HFF-Myc (cell line): Measurements from ENCODE around the gene HLA-E.
A peak's percentile ranks its signal among the peaks of the same experiment; 100 is the strongest.
"Not testable (repeated sequence)": the region's sequence is repeated elsewhere in the genome, so short reads cannot be mapped to it uniquely, and the experiment has no call there.

Source experiments
- DNase-seq: peaks from one replicate; pipeline ENCODE4 v3.0.0-alpha.2; 2011; ENCODE audit warnings: low read depth; ENCODE audit errors: extremely low read depth
- H3K4me3 ChIP-seq: replicated peaks from 2 replicates; pipeline ENCODE4 v1.5.1; 2011; ENCODE audit warnings: low read depth, mild to moderate bottlenecking, control low read depth, low read length
- CTCF ChIP-seq: IDR thresholded peaks from 2 replicates; pipeline ENCODE4 v1.5.1; 2012; ENCODE audit warnings: mild to moderate bottlenecking, low read depth, low read length, control low read depth; ENCODE audit errors: missing control alignments

The HLA-E gene

DNA sequence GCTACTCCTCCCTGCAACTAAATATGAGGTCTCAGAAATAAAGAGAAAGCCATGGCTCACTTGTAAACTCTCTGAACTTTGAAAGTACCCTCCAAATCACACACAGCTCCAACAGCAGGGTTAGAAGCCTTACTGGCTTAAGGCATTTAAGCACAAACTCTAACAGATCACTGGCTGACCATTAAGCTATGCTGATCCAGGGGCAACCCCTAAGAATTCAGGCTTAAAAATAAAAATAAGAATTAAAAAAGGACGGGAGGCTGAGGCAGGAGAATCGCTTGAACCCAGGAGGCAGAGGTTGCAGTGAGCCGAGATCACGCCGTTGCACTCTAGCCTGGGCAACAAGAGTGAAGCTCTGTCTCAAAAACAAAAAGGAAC is 21.8 kb downstream of the HLA-E start:
- H3K4me3 ChIP-seq: no peak overlapping the region
- no peak for DNase-seq
- no peak for TF ChIP-seq CTCF

- no peak for DNase-seq
- no peak overlapping the region for H3K4me3 ChIP-seq
- TF ChIP-seq CTCF: no peak
Observed at GRCh38 chr6:30513451-30513850, 24.1 kb downstream of the HLA-E start.

DNA sequence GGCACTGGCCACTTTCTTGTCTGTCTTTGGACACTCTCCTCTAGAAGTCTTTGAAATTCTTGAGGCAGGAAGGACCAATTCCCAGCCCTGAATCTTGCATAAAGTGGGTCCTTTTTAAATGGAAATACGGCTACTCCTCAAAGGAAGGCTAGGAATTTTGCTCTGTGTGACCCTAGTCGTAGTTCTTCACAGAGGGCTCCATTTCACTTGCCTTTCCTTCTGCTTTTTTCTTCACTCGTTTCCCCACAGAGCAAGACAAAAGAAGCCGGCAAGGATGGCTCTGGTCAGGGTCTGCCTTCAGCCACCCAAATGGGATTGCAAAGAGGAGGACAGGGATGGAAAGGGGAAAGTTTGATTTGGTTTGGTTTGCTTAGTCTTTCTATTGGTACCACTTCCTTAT is 25.8 kb downstream of the HLA-E start:
- no peak for DNase-seq
- no peak overlapping the region for H3K4me3 ChIP-seq
- no peak for TF ChIP-seq CTCF

DNA sequence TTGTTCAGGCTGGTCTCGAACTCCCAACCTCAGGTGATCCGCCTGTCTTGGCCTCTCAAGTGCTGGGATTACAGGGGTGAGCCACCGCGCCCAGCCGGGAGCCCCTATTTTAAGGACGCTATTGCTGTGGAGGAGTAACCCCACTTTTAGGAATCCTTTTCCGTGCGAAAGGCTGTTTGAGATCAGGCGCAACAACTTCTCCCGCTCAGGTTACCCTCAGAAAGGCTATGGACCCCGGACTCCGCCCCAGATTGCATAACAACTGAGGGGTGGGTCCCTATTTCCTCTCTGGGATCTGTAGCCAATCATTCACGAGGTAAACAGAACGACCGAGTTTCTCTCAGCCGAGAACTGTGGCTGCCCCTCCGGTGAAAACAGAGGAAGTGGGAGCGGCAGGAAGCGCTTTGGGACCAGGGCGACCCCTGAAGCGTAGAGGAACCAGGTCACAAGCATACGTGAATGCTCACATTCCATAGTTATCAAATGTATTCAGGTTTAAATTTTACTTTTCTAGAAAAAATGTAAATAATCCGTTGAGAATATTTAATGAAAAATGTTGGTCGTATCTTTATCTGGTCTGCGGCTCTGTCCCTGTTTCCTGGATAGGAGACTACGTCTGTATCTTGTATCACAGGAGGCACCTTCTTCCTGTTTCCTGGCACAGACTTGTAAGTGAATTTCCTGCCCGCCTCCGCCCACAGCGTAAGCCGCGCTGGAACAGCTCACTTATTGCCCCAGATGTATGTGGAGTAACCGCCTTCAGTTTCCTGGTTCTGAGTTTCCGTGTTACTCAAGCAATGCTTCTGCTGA is 26.8 kb downstream of the HLA-E start:
- TF ChIP-seq CTCF: no peak
- peak overlapping the region; percentile 36 for H3K4me3 ChIP-seq
- DNase-seq: peak; percentile 83

- peak overlapping the region; percentile 36 for H3K4me3 ChIP-seq
- DNase-seq: not testable (repeated sequence)
Observed at GRCh38 chr6:30516754-30517076, 27.4 kb downstream of the HLA-E start.

GRCh38 chr6:30517767-30518504 is 28.6 kb downstream of the HLA-E start:
- H3K4me3 ChIP-seq, DNase-seq: not testable (repeated sequence)

DNA sequence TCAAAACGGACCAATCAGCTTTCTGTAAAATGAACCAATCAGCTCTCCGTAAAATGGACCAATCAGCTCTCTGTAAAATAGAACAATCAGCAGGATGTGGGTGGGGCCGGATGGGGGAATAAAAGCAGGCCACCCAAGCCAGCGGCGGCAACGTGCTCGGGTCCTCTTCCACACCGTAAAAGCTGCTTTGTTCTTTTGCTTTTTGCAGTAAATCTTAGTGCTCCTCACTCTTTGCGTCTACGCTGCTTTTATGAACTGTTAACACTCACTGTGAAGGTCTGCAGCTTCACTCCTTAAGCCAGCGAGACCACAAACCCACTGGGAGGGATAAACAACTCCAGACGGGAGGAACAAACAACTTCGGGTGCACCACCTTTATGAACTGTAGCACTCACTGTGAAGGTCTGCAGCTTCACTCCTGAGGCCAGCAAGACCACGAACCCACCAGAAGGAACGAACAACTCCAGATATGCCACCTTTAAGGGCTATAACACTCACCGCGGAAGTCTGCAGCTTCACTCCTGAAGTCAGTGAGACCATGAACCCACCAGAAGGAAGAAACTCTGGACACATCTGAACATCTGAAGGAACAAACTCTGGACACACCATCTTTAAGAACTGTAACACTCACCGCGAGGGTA is 29.3 kb downstream of the HLA-E start:
- H3K4me3 ChIP-seq, DNase-seq: not testable (repeated sequence)

GRCh38 chr6:30520522-30520921 is 31.2 kb downstream of the HLA-E start:
- TF ChIP-seq CTCF: no peak
- no peak overlapping the region for H3K4me3 ChIP-seq
- no peak for DNase-seq

DNA sequence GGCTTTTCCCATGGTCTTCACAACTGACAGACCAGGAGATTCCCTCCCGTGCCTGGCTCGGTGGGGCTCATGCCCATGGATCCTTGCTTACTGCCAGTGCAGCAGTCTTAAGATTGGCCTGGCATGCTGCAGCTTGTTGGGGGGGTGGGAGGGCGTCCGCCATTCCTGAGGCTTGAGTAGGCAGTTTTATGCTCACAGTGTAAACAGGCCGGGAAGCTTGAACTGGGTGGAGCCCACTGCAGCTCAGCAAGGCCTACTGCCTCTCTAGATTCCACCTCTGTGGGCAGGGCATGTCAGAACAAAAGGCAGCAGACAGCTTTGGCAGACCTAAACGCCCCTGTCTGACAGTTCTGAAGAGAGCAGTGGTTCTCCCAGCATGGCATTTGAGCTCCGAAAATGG is 31.8 kb downstream of the HLA-E start:
- not testable (repeated sequence) for DNase-seq, H3K4me3 ChIP-seq

DNA sequence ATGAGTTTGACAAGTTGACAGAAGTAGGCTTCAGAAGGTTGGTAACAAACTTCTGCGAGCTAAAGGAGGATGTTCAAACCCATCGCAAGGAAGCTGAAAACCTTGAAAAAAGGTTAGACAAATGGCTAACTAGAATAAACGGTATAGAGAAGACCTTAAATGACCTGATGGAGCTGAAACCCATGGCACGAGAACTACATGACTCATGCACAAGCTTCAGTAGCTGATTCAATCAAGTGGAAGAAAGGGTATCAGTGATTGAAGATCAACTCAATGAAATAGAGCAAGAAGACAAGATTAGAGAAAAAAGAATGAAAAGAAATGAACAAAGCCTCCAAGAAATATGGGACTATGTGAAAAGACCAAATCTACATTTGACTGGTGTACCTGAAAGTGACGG is 32.6 kb downstream of the HLA-E start:
- not testable (repeated sequence) for H3K4me3 ChIP-seq, DNase-seq

DNA sequence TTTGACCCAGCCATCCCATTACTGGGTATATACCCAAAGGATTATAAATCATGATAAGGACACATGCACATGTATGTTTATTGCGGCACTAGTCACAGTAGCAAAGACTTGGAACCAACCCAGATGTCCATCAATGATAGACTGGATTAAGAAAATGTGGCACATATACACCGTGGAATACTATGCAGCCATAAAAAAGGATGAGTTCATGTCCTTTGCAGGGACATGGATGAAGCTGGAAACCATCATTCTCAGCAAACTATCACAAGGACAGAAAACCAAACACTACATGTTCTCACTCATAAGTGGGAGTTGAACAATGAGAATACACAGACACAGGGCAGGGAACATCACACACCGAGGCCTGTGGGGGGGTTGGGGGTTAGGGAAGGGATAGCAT is 37.1 kb downstream of the HLA-E start:
- DNase-seq, H3K4me3 ChIP-seq: not testable (repeated sequence)

DNA sequence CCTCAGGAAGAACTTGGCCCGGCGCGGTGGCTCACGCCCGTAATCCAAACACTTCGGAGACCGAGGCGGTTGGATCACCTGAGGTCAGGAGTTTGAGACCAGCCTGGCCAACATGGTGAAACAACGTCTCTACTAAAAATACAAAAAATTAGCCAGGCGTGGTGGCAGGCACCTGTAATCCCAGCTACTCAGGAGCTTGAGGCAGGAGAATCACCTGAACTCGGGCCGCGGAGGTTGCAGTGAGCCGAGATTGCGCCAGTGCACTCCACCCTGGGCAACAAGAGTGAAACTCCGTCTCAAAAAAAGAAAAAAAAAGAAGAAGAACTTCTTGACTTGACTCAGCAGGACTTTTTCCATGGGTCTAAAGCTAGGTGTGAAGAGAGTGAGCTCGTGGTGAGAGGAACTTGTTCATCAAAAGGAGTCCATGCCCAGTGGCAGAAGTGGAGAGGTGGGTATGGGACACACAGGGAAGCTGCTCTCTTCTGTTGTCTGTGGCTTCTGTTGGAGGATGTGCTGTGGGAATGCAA is 40.1 kb downstream of the HLA-E start:
- not testable (repeated sequence) for DNase-seq, H3K4me3 ChIP-seq
